ENCODE measurements around the gene CTXN1. TPM values are rescaled to one million over a fixed set of nuclear protein-coding genes. Genes with fewer than 3 reads are reported as not detected.
"Not testable (repeated sequence)": the region's sequence is repeated elsewhere in the genome, so short reads cannot be mapped to it uniquely, and the experiment has no call there.

CTXN1 gene
- polyA plus RNA-seq, 1 of the 3 experiments (the other 2 are of a cell fraction) = 53.8 TPM

DNA sequence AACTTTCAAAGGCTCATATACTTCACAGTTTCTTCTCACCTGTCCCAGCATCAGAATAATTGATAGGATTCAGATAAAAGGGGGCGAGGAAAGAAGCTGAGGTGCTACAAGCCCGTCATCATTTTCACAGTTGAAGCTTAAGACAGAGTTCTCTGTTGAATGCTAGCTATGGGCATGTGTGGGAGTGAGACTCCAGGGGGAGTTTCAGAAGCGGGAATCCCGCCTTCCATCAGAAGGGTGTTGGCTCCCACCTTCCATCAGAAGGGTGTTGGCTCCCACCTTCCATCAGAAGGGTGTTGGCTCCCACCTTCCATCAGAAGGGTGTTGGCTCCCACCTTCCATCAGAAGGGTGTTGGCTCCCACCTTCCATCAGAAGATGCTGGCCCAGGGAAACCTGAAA lies 35.1 kb upstream of the CTXN1 start:
- not testable (repeated sequence) for H3F3A ChIP-seq (replicated peaks; ENCODE audit: insufficient read depth); H3K27ac ChIP-seq (ENCODE audit: low read depth in 2 of 2, low read length in 1 of 2); H3K79me2 ChIP-seq (ENCODE audit: insufficient read depth); H3K27me3 ChIP-seq (ENCODE audit: insufficient read depth); DNase-seq; H3K9me2 ChIP-seq; H3K4me3 ChIP-seq (ENCODE audit: low read depth in 2 of 2, low read length in 1 of 2); H3K4me2 ChIP-seq; H3K9ac ChIP-seq; H2AFZ ChIP-seq (ENCODE audit: low read depth); H3K4me1 ChIP-seq (ENCODE audit: control insufficient read depth in 1 of 2, insufficient read depth in 2 of 2, low read depth in 1 of 2, low read length in 1 of 2); H4K20me1 ChIP-seq (ENCODE audit: insufficient read depth); H3K9me3 ChIP-seq
- CTCF ChIA-PET = interaction anchor here (1.4 to 1.7 kb wide), 3 partner anchors 10 to 41 kb away, joined by 4 to 15 read pairs (median 11); no protein-coding TSS in a partner anchor
- peaks cover 18 to 68% of the 10 kb centered on the region in 2 experiments for H3K36me3 ChIP-seq (replicated peaks in 1 of 2; ENCODE audit: control insufficient read depth in 1 of 2, insufficient read depth in 2 of 2, low read length in 1 of 2)
- POLR2A ChIA-PET = interaction anchor here (1.3 kb wide), 1 partner anchor 17 kb away, joined by 4 read pairs; the partner anchor contains the start of gene TIMM44
- 100% methylated on average over 2 of the region's 4 CpGs for WGBS (ENCODE audit: low lambda C conversion rate)

DNA sequence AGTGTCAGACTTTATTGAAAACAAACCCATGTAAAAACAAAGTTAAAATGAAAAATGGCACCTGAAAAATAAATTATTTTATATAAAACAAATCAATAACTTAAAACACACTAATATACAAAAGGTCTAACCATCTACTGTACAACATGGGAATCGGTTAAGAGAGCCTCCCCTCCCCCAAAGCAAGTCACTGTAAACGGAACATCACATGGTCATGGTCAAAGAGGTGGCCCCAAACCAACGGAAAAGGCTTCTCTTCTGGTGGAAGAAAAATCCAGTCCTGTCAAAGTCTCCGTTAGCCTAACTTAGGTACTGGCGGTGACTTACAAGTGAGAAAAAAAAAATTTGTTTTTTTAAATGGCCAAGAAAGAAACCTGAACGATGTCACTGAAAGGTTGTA lies 33.3 kb upstream of the CTXN1 start:
- CTCF ChIA-PET = interaction anchor here (0.5 to 1.7 kb wide), 3 partner anchors 42 to 295 kb away, joined by 3 to 5 read pairs (median 3); no protein-coding TSS in a partner anchor

More for the DNA sequence above, 33.3 kb upstream of the CTXN1 start:
- peaks cover 5% of the 10 kb centered on the region for H3F3A ChIP-seq (replicated peaks; ENCODE audit: insufficient read depth)
- H3K4me3 ChIP-seq (ENCODE audit: low read depth in 2 of 2, low read length in 1 of 2) = no peak overlapping the region
- H3K27me3 ChIP-seq (ENCODE audit: insufficient read depth) = no peaks in the 10 kb centered on the region
- H3K27ac ChIP-seq (ENCODE audit: low read depth in 2 of 2, low read length in 1 of 2) = no peak overlapping the region
- no peak overlapping the region for H3K9ac ChIP-seq
- H2AFZ ChIP-seq (ENCODE audit: low read depth) = no peak overlapping the region
- H3K36me3 ChIP-seq (replicated peaks in 1 of 2; ENCODE audit: control insufficient read depth in 1 of 2, insufficient read depth in 2 of 2, low read length in 1 of 2) = peaks cover 18 to 53% of the 10 kb centered on the region in 2 experiments
- H3K79me2 ChIP-seq (ENCODE audit: insufficient read depth) = no peaks in the 10 kb centered on the region
- no peak for DNase-seq
- no peaks in the 10 kb centered on the region for H4K20me1 ChIP-seq (ENCODE audit: insufficient read depth)
- POLR2A ChIA-PET = no interaction called here
- no peaks in the 10 kb centered on the region for H3K9me2 ChIP-seq
- H3K4me1 ChIP-seq (ENCODE audit: control insufficient read depth in 1 of 2, insufficient read depth in 2 of 2, low read depth in 1 of 2, low read length in 1 of 2) = no peaks in the 10 kb centered on the region
- H3K4me2 ChIP-seq = no peak overlapping the region
- H3K9me3 ChIP-seq = no peaks in the 10 kb centered on the region
- 91% methylated on average over 6 of the region's 6 CpGs for WGBS (ENCODE audit: low lambda C conversion rate)
- TF ChIP-seq TCF12 (IDR thresholded peaks at IDR 0.05) (no peak), SMC3 (IDR thresholded peaks at IDR 0.05; ENCODE audit: low read depth, low read length) (no peak), EP300 (IDR thresholded peaks at IDR 0.05; ENCODE audit: borderline replicate concordance in 1 of 2, low read depth in 1 of 2, low read length in 1 of 2) (no peak), EZH2phosphoT487 (IDR thresholded peaks at IDR 0.05; ENCODE audit: borderline replicate concordance, low read depth) (no peak), ELF1 (IDR thresholded peaks at IDR 0.05) (no peak), JUND (IDR thresholded peaks at IDR 0.05) (no peak), ZBTB33 (IDR thresholded peaks at IDR 0.05; ENCODE audit: borderline replicate concordance, low read depth) (no peak), SIN3A (IDR thresholded peaks at IDR 0.05; ENCODE audit: borderline replicate concordance, low read depth, low read length) (no peak), NRF1 (IDR thresholded peaks at IDR 0.05; ENCODE audit: low read depth, low read length) (no peak), MEF2A (IDR thresholded peaks at IDR 0.05; ENCODE audit: borderline replicate concordance, low read depth) (no peak), GABPA (IDR thresholded peaks at IDR 0.05; ENCODE audit: low read depth) (no peak), FOSL2 (IDR thresholded peaks at IDR 0.05; ENCODE audit: borderline replicate concordance, low read depth) (no peak), RXRA (IDR thresholded peaks at IDR 0.05; ENCODE audit: borderline replicate concordance, low read depth) (no peak), FOXJ3 (CRISPR knock-in tag; IDR thresholded peaks at IDR 0.05) (no peak), TAF1 (IDR thresholded peaks at IDR 0.05; ENCODE audit: borderline replicate concordance, low read depth, low read length) (no peak), IRF3 (IDR thresholded peaks at IDR 0.05; ENCODE audit: low read depth, low read length) (no peak), YY1 (IDR thresholded peaks at IDR 0.05; ENCODE audit: low read depth) (no peak)
- TF ChIP-seq, protein P1, sequence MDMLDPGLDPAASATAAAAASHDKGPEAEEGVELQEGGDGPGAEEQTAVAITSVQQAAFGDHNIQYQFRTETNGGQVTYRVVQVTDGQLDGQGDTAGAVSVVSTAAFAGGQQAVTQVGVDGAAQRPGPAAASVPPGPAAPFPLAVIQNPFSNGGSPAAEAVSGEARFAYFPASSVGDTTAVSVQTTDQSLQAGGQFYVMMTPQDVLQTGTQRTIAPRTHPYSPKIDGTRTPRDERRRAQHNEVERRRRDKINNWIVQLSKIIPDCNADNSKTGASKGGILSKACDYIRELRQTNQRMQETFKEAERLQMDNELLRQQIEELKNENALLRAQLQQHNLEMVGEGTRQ (IDR thresholded peaks at IDR 0.05; ENCODE audit: borderline replicate concordance, low read depth, low read length) = no peak
- TF ChIP-seq, protein P2, sequence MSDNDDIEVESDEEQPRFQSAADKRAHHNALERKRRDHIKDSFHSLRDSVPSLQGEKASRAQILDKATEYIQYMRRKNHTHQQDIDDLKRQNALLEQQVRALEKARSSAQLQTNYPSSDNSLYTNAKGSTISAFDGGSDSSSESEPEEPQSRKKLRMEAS (IDR thresholded peaks at IDR 0.05; ENCODE audit: low read depth) = no peak
- TF ChIP-seq, protein P3, sequence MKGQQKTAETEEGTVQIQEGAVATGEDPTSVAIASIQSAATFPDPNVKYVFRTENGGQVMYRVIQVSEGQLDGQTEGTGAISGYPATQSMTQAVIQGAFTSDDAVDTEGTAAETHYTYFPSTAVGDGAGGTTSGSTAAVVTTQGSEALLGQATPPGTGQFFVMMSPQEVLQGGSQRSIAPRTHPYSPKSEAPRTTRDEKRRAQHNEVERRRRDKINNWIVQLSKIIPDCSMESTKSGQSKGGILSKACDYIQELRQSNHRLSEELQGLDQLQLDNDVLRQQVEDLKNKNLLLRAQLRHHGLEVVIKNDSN (IDR thresholded peaks at IDR 0.05; ENCODE audit: borderline replicate concordance, low read depth) = no peak

Data from SK-N-SH (cell line).